Muscle layer of colon (tissue), 2 donors: ENCODE measurements around the gene AP2B1.
A peak's percentile ranks its signal among the peaks of the same experiment; 100 is the strongest.

Experiments
- H3K27ac ChIP-seq: one replicate; pipeline ENCODE4 v1.7.0; 2013; ENCODE audit warnings: low read depth, mild to moderate bottlenecking, low read length, moderate library complexity
- H3K27me3 ChIP-seq, 2 donors: one replicate each; pipeline ENCODE4 v1.7.0; 2013; ENCODE audit warnings: low read length in 2 of 2, mild to moderate bottlenecking in 2 of 2; ENCODE audit not compliant: insufficient read depth in 2 of 2, control insufficient read depth in 1 of 2
- H3K36me3 ChIP-seq: one replicate; pipeline ENCODE4 v1.7.0; 2013; ENCODE audit warnings: mild to moderate bottlenecking, low read length; ENCODE audit not compliant: insufficient read depth
- H3K4me1 ChIP-seq: one replicate; pipeline ENCODE4 v1.7.0; 2013; ENCODE audit warnings: mild to moderate bottlenecking, low read length; ENCODE audit not compliant: insufficient read depth
- H3K4me3 ChIP-seq, 2 donors: one replicate each; pipeline ENCODE4 v1.7.0; 2013; ENCODE audit warnings: low read length in 2 of 2, low read depth in 1 of 2, mild to moderate bottlenecking in 1 of 2, moderate library complexity in 1 of 2
- H3K9ac ChIP-seq: one replicate; pipeline ENCODE4 v1.7.0; 2013; ENCODE audit warnings: low read length
- H3K9me3 ChIP-seq: one replicate; pipeline ENCODE4 v1.7.0; 2013; ENCODE audit warnings: mild to moderate bottlenecking, low read length
- donor health status: abdominal sarcoma.
- donor health status: Adenocarcinoma of cecum.

AP2B1 gene

GRCh38 chr17:35723735-35724134 lies 136.6 kb downstream of the AP2B1 start:
- Histone ChIP-seq H3K4me1 (no peaks in the 10 kb centered on the region), H3K4me3 (no peak overlapping the region), H3K27ac (no peak overlapping the region), H3K9me3 (no peaks in the 10 kb centered on the region), H3K9ac (no peak overlapping the region), H3K36me3 (peaks cover 46% of the 10 kb centered on the region), H3K27me3 (no peaks in the 10 kb centered on the region)

- Histone ChIP-seq H3K27me3 (no peaks in the 10 kb centered on the region), H3K4me3 (no peak overlapping the region), H3K9ac (no peak overlapping the region), H3K9me3 (no peaks in the 10 kb centered on the region), H3K27ac (no peak overlapping the region), H3K36me3 (peaks cover 43% of the 10 kb centered on the region), H3K4me1 (no peaks in the 10 kb centered on the region)
These were observed 137.9 kb downstream of the AP2B1 start for GRCh38 chr17:35725058-35725457.

GRCh38 chr17:35725802-35726126 lies 138.6 kb downstream of the AP2B1 start:
- Histone ChIP-seq H3K4me1 (peaks cover 5% of the 10 kb centered on the region), H3K4me3 (no peak overlapping the region), H3K9me3 (no peaks in the 10 kb centered on the region), H3K36me3 (peaks cover 41% of the 10 kb centered on the region), H3K27ac (no peak overlapping the region), H3K9ac (no peak overlapping the region), H3K27me3 (no peaks in the 10 kb centered on the region)

GRCh38 chr17:35726127-35726952 lies 139.2 kb downstream of the AP2B1 start:
- H3K4me1 ChIP-seq = peaks cover 10% of the 10 kb centered on the region
- H3K9ac ChIP-seq = no peak overlapping the region
- no peak overlapping the region for H3K4me3 ChIP-seq
- peaks cover 36% of the 10 kb centered on the region for H3K36me3 ChIP-seq
- no peak overlapping the region for H3K27ac ChIP-seq
- no peaks in the 10 kb centered on the region for H3K9me3 ChIP-seq
- H3K27me3 ChIP-seq = no peaks in the 10 kb centered on the region

GRCh38 chr17:35726953-35727460 lies 139.9 kb downstream of the AP2B1 start:
- no peak overlapping the region for H3K27ac ChIP-seq
- peaks cover 11% of the 10 kb centered on the region for H3K4me1 ChIP-seq
- H3K36me3 ChIP-seq = peaks cover 32% of the 10 kb centered on the region

GRCh38 chr17:35727635-35728034 lies 140.5 kb downstream of the AP2B1 start:
- Histone ChIP-seq H3K9me3 (no peaks in the 10 kb centered on the region), H3K27me3 (no peaks in the 10 kb centered on the region), H3K9ac (no peak overlapping the region), H3K27ac (no peak overlapping the region), H3K4me3 (no peak overlapping the region), H3K36me3 (peaks cover 32% of the 10 kb centered on the region), H3K4me1 (peaks cover 11% of the 10 kb centered on the region)

More at GRCh38 chr17:35726953-35727460, 139.9 kb downstream of the AP2B1 start:
- Histone ChIP-seq H3K4me3 (no peak overlapping the region), H3K9ac (no peak overlapping the region), H3K9me3 (no peaks in the 10 kb centered on the region), H3K27me3 (no peaks in the 10 kb centered on the region)

GRCh38 chr17:35728551-35728950 lies 141.4 kb downstream of the AP2B1 start:
- Histone ChIP-seq H3K27ac (no peak overlapping the region), H3K27me3 (no peaks in the 10 kb centered on the region), H3K4me3 (no peak overlapping the region), H3K4me1 (peaks cover 11% of the 10 kb centered on the region), H3K9me3 (no peaks in the 10 kb centered on the region), H3K9ac (no peak overlapping the region), H3K36me3 (peaks cover 25% of the 10 kb centered on the region)

GRCh38 chr17:35729405-35729833 lies 142.3 kb downstream of the AP2B1 start:
- Histone ChIP-seq H3K9ac (no peak overlapping the region), H3K9me3 (no peaks in the 10 kb centered on the region), H3K27ac (no peak overlapping the region), H3K36me3 (peaks cover 16% of the 10 kb centered on the region), H3K27me3 (no peaks in the 10 kb centered on the region), H3K4me3 (no peak overlapping the region), H3K4me1 (peaks cover 11% of the 10 kb centered on the region)

- H3K27me3 ChIP-seq = no peaks in the 10 kb centered on the region
- H3K9ac ChIP-seq = no peak overlapping the region
- no peak overlapping the region for H3K27ac ChIP-seq
- no peak overlapping the region for H3K4me3 ChIP-seq
- H3K9me3 ChIP-seq = no peaks in the 10 kb centered on the region
- peaks cover 5% of the 10 kb centered on the region for H3K36me3 ChIP-seq
- peaks cover 11% of the 10 kb centered on the region for H3K4me1 ChIP-seq
These were observed 143.4 kb downstream of the AP2B1 start for GRCh38 chr17:35730400-35731005.

GRCh38 chr17:35731239-35731916 lies 144.3 kb downstream of the AP2B1 start, which contains the start of gene RASL10B:
TSS of gene RASL10B (plus strand) at chr17:35731639. CDS start at chr17:35735185, 3,546 bp downstream.
- Histone ChIP-seq H3K9me3 (no peaks in the 10 kb centered on the region), H3K27me3 (no peaks in the 10 kb centered on the region), H3K9ac (no peak within 1 kb of the TSS), H3K27ac (no peak within 1 kb of the TSS), H3K4me3 (peak within 1 kb of the TSS; percentile 42 to 61), H3K4me1 (peaks cover 11% of the 10 kb centered on the region), H3K36me3 (no peaks in the 10 kb centered on the region)
